Gastrocnemius medialis (tissue), 4 donors: ENCODE measurements around the gene CDC14B. TPM values are rescaled to one million over a fixed set of nuclear protein-coding genes. Genes with fewer than 3 reads are reported as not detected.

Experiments used
- ATAC-seq, 2 donors: fragments of 150-250 bp; one replicate each; pipeline ENCODE4 v1.9.1; 2016
- DNase-seq, 2 donors: peaks; one replicate each; pipeline ENCODE4 v3.0.0-alpha.2; 2019
- H3K27ac ChIP-seq, 4 donors: fragments of 200-600 bp; sonication (generic); 1 replicate in 1 of 4; 2 replicates in 3 of 4; pipeline ENCODE4 v1.5.1; 2016 to 2018; ENCODE audit warnings: mild to moderate bottlenecking in 2 of 4, moderate library complexity in 1 of 4
- H3K27me3 ChIP-seq, 3 donors: fragments of 200-600 bp; sonication (generic) in 2 of 3; 1 replicate in 1 of 3; 2 replicates in 2 of 3; pipeline versions ENCODE4 v1.5.1 to v1.6.0; 2016 to 2019; ENCODE audit warnings: mild to moderate bottlenecking in 1 of 3, moderate library complexity in 1 of 3
- H3K36me3 ChIP-seq, 2 donors: fragments of 200-600 bp; sonication (generic) in 1 of 2; one replicate each; pipeline ENCODE4 v1.5.1; 2017 to 2018
- H3K4me1 ChIP-seq, 2 donors: fragments of 200-600 bp; sonication (generic) in 1 of 2; one replicate each; pipeline ENCODE4 v1.5.1; 2016 to 2017; ENCODE audit warnings: mild to moderate bottlenecking in 2 of 2
- H3K4me3 ChIP-seq, 4 donors: fragments of 200-600 bp; sonication (generic) in 3 of 4; 1 replicate in 1 of 4; 2 replicates in 3 of 4; pipeline ENCODE4 v1.5.1; 2016 to 2019; ENCODE audit warnings: mild to moderate bottlenecking in 2 of 4
- H3K9me3 ChIP-seq, 3 donors: fragments of 200-600 bp; sonication (generic) in 2 of 3; 1 replicate in 1 of 3; 2 replicates in 2 of 3; pipeline ENCODE4 v1.5.1; 2016 to 2019
- POLR2A ChIP-seq, 2 donors: fragments of 450-650 bp; IDR thresholded peaks; one replicate each; pipeline ENCODE4 v1.6.1; 2017; ENCODE audit warnings: antibody characterized with exemption in 2 of 2, mild to moderate bottlenecking in 2 of 2, moderate library complexity in 2 of 2
- in situ Hi-C, 4 donors: fragments of 200-750 bp; cut with MboI; loops; one replicate each; pipeline versions ENCODE4 v1.15.0 to v1.8.0; 2017; ENCODE audit warnings: low sequenced_read_pairs in 4 of 4
- intact Hi-C: fragments of 100-400 bp; cut with DNase I; formaldehyde crosslinking; loops from one replicate; pipeline ENCODE4 v1.15.1; 2023; ENCODE audit warnings: low total_unique reads
- total RNA-seq, 4 donors: library from RNA; depleted of rRNA; stranded (reverse); fragments of >200 nt; gene quantifications; one replicate each; pipeline versions ENCODE4 v1.1.0 to v1.2.3, GENCODE V29; 2016
- TF ChIP-seq, protein P1 (sequence below), 5 experiments: fragments of 450-650 bp in 3 of 5; fragments of 200-600 bp in 2 of 5; sonication (generic) in 2 of 5; IDR thresholded peaks in 4 of 5; conservative IDR thresholded peaks in 1 of 5; 1 replicate in 4 of 5; 2 replicates in 1 of 5; pipeline ENCODE4 v1.5.1; 2016 to 2019; ENCODE audit warnings: antibody characterized with exemption in 5 of 5, mild to moderate bottlenecking in 3 of 5, moderate library complexity in 3 of 5

Gene CDC14B
- total RNA-seq, 4 donors from 2014 or later, result 2.0 to 9.4 (median 5.5) TPM

DNA sequence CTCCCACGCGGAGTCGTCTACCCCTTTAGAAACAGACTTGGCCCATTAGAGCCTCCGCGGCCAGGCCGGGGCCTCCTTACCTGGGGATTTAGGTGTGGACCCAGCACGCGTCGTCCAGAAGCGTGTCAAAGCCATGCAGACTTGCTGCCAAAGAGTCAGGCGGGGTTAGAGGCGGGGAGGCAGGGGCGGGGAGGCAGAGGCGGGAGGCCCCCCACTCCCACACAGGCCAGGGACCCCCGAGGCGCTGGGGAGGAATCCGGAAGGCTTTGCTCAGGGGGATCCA is 122.6 kb downstream of the CDC14B start:
- DNase-seq, result no peak
- TF ChIP-seq, protein P1, sequence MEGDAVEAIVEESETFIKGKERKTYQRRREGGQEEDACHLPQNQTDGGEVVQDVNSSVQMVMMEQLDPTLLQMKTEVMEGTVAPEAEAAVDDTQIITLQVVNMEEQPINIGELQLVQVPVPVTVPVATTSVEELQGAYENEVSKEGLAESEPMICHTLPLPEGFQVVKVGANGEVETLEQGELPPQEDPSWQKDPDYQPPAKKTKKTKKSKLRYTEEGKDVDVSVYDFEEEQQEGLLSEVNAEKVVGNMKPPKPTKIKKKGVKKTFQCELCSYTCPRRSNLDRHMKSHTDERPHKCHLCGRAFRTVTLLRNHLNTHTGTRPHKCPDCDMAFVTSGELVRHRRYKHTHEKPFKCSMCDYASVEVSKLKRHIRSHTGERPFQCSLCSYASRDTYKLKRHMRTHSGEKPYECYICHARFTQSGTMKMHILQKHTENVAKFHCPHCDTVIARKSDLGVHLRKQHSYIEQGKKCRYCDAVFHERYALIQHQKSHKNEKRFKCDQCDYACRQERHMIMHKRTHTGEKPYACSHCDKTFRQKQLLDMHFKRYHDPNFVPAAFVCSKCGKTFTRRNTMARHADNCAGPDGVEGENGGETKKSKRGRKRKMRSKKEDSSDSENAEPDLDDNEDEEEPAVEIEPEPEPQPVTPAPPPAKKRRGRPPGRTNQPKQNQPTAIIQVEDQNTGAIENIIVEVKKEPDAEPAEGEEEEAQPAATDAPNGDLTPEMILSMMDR (IDR thresholded peaks at IDR 0.05 in 4 of 5, conservative IDR thresholded peaks at IDR 0.05 in 1 of 5), result no peak
- no peak for TF ChIP-seq POLR2A (IDR thresholded peaks at IDR 0.05)
- no peaks in the 10 kb centered on the region for H3K9me3 ChIP-seq
- no peak overlapping the region for H3K4me3 ChIP-seq
- H3K4me1 ChIP-seq, result no peaks in the 10 kb centered on the region
- in situ Hi-C loops, result no loop called here
- ATAC-seq, result no peak
- no peak overlapping the region for H3K27ac ChIP-seq
- H3K36me3 ChIP-seq, result no peaks in the 10 kb centered on the region
- intact Hi-C loops, result no loop called here
- no peaks in the 10 kb centered on the region for H3K27me3 ChIP-seq

GRCh38 chr9:96496368-96497116 is 123.1 kb downstream of the CDC14B start:
- Histone ChIP-seq H3K9me3 (no peaks in the 10 kb centered on the region), H3K4me1 (no peaks in the 10 kb centered on the region), H3K27me3 (no peaks in the 10 kb centered on the region), H3K36me3 (peaks cover 0 to under 1% of the 10 kb centered on the region in 2 donors), H3K4me3 (no peak overlapping the region), H3K27ac (no peak overlapping the region)
- intact Hi-C loops (no loop called here), in situ Hi-C loops (no loop called here)
- TF ChIP-seq, protein P1 (IDR thresholded peaks at IDR 0.05 in 4 of 5, conservative IDR thresholded peaks at IDR 0.05 in 1 of 5), result no peak
- no peak for TF ChIP-seq POLR2A (IDR thresholded peaks at IDR 0.05)
- DNase-seq, result no peak
- ATAC-seq, result no peak

DNA sequence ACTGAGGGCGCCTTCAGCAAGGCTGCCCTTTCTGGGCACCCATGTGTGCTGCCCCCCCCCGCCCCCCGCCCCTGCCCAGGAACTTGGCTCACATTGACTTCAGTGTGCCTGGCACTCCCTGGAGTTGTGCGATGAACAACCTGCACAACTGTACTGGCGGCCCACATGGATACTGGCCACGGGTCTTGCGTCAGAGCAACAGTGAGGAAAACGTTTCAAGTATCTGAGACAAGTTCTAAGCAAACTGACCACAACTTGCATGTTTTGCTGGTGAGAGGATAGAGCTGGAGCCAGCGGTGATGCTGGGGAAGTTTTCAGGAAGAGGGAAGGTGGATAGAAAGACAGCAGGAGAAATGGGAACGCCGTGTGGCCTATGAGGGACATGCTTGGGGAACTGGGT is 124.3 kb downstream of the CDC14B start:
- Histone ChIP-seq H3K9me3 (no peaks in the 10 kb centered on the region), H3K4me3 (no peak overlapping the region), H3K4me1 (no peaks in the 10 kb centered on the region), H3K36me3 (peaks cover 0 to 10% of the 10 kb centered on the region in 2 donors), H3K27ac (no peak overlapping the region), H3K27me3 (no peaks in the 10 kb centered on the region)
- in situ Hi-C loops, result no loop called here
- intact Hi-C loops, result no loop called here
- ATAC-seq, result no peak
- TF ChIP-seq, protein P1 (IDR thresholded peaks at IDR 0.05 in 4 of 5, conservative IDR thresholded peaks at IDR 0.05 in 1 of 5), result no peak
- no peak for TF ChIP-seq POLR2A (IDR thresholded peaks at IDR 0.05)
- no peak for DNase-seq

DNA sequence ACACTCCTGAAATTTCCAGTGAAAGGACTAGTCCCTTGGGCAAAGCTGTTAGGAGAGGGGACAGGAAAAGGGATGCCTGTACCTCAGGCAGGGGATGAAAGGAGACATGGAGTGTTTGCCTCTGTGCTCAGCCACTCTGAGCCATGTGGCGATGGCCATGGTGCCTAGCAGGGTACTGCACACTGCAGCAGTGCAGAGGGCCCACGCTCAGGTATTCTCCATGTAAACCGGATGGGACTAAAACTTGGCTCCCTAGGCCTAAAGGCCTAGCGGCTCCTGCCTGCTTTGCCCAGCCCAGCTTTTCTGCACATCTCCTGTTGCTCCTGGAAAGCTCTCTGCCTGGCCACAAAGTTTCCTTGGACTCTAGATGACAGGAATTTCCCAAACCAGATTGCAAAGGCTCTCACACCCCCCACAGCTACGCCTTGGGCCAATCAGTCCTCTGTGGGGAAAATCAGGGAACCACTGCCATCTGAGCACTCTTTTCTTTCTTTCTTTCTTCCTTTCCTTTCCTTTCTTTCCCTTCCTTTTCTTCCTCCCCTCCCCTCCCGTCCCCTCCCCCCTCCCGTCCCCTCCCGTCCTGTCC is 125.3 kb downstream of the CDC14B start:
- intact Hi-C loops, result no loop called here
- TF ChIP-seq, protein P1 (IDR thresholded peaks at IDR 0.05 in 4 of 5, conservative IDR thresholded peaks at IDR 0.05 in 1 of 5), result no peak
- no peak for TF ChIP-seq POLR2A (IDR thresholded peaks at IDR 0.05)
- in situ Hi-C loops, result no loop called here
- Histone ChIP-seq H3K4me3 (no peak overlapping the region), H3K9me3 (no peaks in the 10 kb centered on the region), H3K36me3 (peaks cover 0 to 20% of the 10 kb centered on the region in 2 donors), H3K27ac (no peak overlapping the region), H3K27me3 (no peaks in the 10 kb centered on the region), H3K4me1 (no peaks in the 10 kb centered on the region)
- no peak for DNase-seq
- no peak for ATAC-seq
